Neural cell (in vitro differentiated cells): ENCODE data around the gene SNRNP70. TPM values are rescaled to one million over a fixed set of nuclear protein-coding genes. Genes with fewer than 3 reads are reported as not detected.

Source experiments
- H2AFZ ChIP-seq: fragments of 200-600, 300-800 bp; sonication (generic), shearing (Covaris generic); 2 replicates; pipeline ENCODE4 v1.6.0; 2014; ENCODE audit warnings: low read depth, mild to moderate bottlenecking, antibody characterized with exemption, low read length, moderate library complexity
- H3F3A ChIP-seq: fragments of 200-600 bp; shearing (Covaris generic); 2 replicates; pipeline ENCODE4 v1.6.1; 2016; ENCODE audit warnings: mild to moderate bottlenecking, moderate library complexity, mixed read lengths, antibody characterized with exemption, low read length; ENCODE audit not compliant: insufficient read depth, poor library complexity, severe bottlenecking
- H3K27ac ChIP-seq: fragments of 200-600, 300-800 bp; sonication (generic), shearing (Covaris generic); 2 replicates; pipeline ENCODE4 v1.5.1; 2014; ENCODE audit warnings: mild to moderate bottlenecking, low read length, moderate library complexity
- H3K27me3 ChIP-seq: fragments of 300-800, 200-600 bp; sonication (generic), shearing (Covaris generic); 2 replicates; pipeline ENCODE4 v1.6.0; 2014; ENCODE audit warnings: mild to moderate bottlenecking, low read depth, low read length, moderate library complexity; ENCODE audit not compliant: insufficient read depth
- H3K36me3 ChIP-seq: fragments of 300-800, 200-600 bp; sonication (generic), shearing (Covaris generic); 2 replicates; pipeline ENCODE4 v1.5.1; 2014; ENCODE audit warnings: mild to moderate bottlenecking, antibody characterized with exemption, low read length, moderate library complexity; ENCODE audit not compliant: insufficient read depth
- H3K4me2 ChIP-seq: fragments of 300-800, 200-600 bp; sonication (generic), shearing (Covaris generic); 2 replicates; pipeline ENCODE4 v1.6.0; 2014; ENCODE audit warnings: mild to moderate bottlenecking, low read length
- H3K4me3 ChIP-seq: fragments of 300-800, 200-600 bp; sonication (generic), shearing (Covaris generic); 2 replicates; pipeline ENCODE4 v1.5.1; 2014; ENCODE audit warnings: mild to moderate bottlenecking, low read length, moderate library complexity
- H3K79me2 ChIP-seq: fragments of 200-600 bp; shearing (Covaris generic); replicated peaks from 2 replicates; pipeline ENCODE4 v1.6.0; 2014; ENCODE audit warnings: mild to moderate bottlenecking, low read length, moderate library complexity; ENCODE audit not compliant: insufficient read depth
- H3K9ac ChIP-seq: fragments of 300-800, 200-600 bp; sonication (generic), shearing (Covaris generic); 2 replicates; pipeline ENCODE4 v1.6.1; 2016; ENCODE audit warnings: mild to moderate bottlenecking, low read length, mixed read lengths
- H3K9me2 ChIP-seq: fragments of 200-600 bp; shearing (Covaris generic); 2 replicates; pipeline ENCODE4 v1.6.1; 2016; ENCODE audit warnings: mild to moderate bottlenecking, low read length, mixed read lengths; ENCODE audit not compliant: insufficient read depth
- H3K9me3 ChIP-seq: fragments of 200-600, 300-800 bp; sonication (generic), shearing (Covaris generic); 2 replicates; pipeline ENCODE4 v1.6.1; 2016; ENCODE audit warnings: mild to moderate bottlenecking, mixed run types, low read length, moderate library complexity, mixed read lengths
- H4K20me1 ChIP-seq: fragments of 200-600 bp; shearing (Covaris generic); 2 replicates; pipeline ENCODE4 v1.6.1; 2016; ENCODE audit warnings: mild to moderate bottlenecking, mixed run types; ENCODE audit not compliant: insufficient read depth
- CTCF ChIP-seq: fragments of 450-650 bp; IDR thresholded peaks from 2 replicates; pipeline ENCODE4 v1.5.1; 2014; ENCODE audit warnings: antibody characterized with exemption, mild to moderate bottlenecking, moderate library complexity; ENCODE audit not compliant: poor library complexity, severe bottlenecking
- EP300 ChIP-seq: fragments of 450-650 bp; conservative IDR thresholded peaks from 2 replicates; pipeline ENCODE4 v1.6.1; 2014; ENCODE audit warnings: antibody characterized with exemption, mild to moderate bottlenecking, moderate library complexity; ENCODE audit not compliant: poor library complexity, severe bottlenecking
- EZH2 ChIP-seq: fragments of 200-600, 300-800 bp; shearing (Covaris generic), sonication (generic); IDR thresholded peaks from 2 replicates; pipeline ENCODE4 v1.6.1; 2014; ENCODE audit warnings: antibody characterized with exemption, low read length, borderline replicate concordance, mild to moderate bottlenecking; ENCODE audit not compliant: insufficient read depth, poor library complexity, severe bottlenecking
- MXI1 ChIP-seq: fragments of 450-650 bp; conservative IDR thresholded peaks from 2 replicates; pipeline ENCODE4 v1.6.1; 2014; ENCODE audit warnings: antibody characterized with exemption, mild to moderate bottlenecking; ENCODE audit not compliant: poor library complexity, severe bottlenecking
- POLR2AphosphoS5 ChIP-seq: IDR thresholded peaks from 2 replicates; pipeline ENCODE4 v1.6.1; 2012
- RAD21 ChIP-seq: fragments of 450-650 bp; conservative IDR thresholded peaks from 2 replicates; pipeline ENCODE4 v1.6.1; 2014; ENCODE audit warnings: antibody characterized with exemption, mild to moderate bottlenecking, moderate library complexity
- REST ChIP-seq: IDR thresholded peaks from 2 replicates; pipeline ENCODE4 v1.6.1; 2012; ENCODE audit warnings: borderline replicate concordance
- SMC3 ChIP-seq: fragments of 450-650 bp; conservative IDR thresholded peaks from 2 replicates; pipeline ENCODE4 v1.6.1; 2014; ENCODE audit warnings: antibody characterized with exemption, mild to moderate bottlenecking, moderate library complexity; ENCODE audit not compliant: poor library complexity
- TAF1 ChIP-seq: IDR thresholded peaks from 2 replicates; pipeline ENCODE4 v1.6.1; 2012; ENCODE audit warnings: low read depth
- polyA plus RNA-seq: library from polyadenylated mRNA; depleted of rRNA; stranded (reverse); fragments of >200 nt; gene quantifications from 2 replicates; pipeline ENCODE4 v1.2.3, GENCODE V29; 2014

The SNRNP70 gene
- polyA plus RNA-seq, 1 donor from 2014 or later: 721 TPM

- peaks cover 32% of the 10 kb centered on the region for H3K27me3 ChIP-seq
- no peaks in the 10 kb centered on the region for H3K9me3 ChIP-seq
These were observed 27.5 kb upstream of the SNRNP70 start, which contains the start of gene CGB7 for GRCh38 chr19:49057636-49058234. Gene CGB7 (minus strand): TSS chr19:49057749. CDS start chr19:49055375, 2,374 bp downstream.

DNA sequence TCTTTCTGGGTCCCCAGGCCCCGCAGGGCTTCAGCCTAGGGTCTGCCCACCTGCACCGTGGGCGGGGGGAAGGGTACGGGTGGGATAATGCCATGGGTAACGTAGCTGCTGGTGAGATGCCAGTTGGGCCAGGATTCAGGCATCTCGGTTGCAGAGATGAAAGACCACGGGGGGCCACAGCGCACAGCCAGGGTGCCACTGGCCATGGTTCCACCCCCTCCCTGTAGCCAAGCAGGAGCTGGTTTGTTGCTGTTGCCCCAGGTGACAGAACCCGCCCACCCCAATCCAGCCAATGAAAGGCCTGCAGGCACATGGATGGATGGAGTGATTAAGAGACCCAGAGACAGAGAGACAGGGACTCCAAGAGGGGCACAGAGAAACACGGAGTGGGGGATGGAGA is 26.7 kb upstream of the SNRNP70 start:
- Histone ChIP-seq H3K9me2 (no peaks in the 10 kb centered on the region), H3K9ac (no peak overlapping the region), H3K4me2 (no peak overlapping the region), H3K9me3 (no peaks in the 10 kb centered on the region), H3K27ac (no peak overlapping the region), H3K79me2 (no peaks in the 10 kb centered on the region), H3K36me3 (no peaks in the 10 kb centered on the region), H3K4me3 (no peak overlapping the region), H3F3A (no peaks in the 10 kb centered on the region), H4K20me1 (no peaks in the 10 kb centered on the region), H3K27me3 (peaks cover 32% of the 10 kb centered on the region), H2AFZ (no peak overlapping the region)
- no peak for TF ChIP-seq TAF1
- no peak for TF ChIP-seq POLR2AphosphoS5
- TF ChIP-seq MXI1: no peak
- TF ChIP-seq REST: no peak
- no peak for TF ChIP-seq SMC3
- no peak for TF ChIP-seq RAD21

More at GRCh38 chr19:49057636-49058234, 27.5 kb upstream of the SNRNP70 start, which contains the start of gene CGB7:
- no peak within 1 kb of the TSS for H3K27ac ChIP-seq
- H2AFZ ChIP-seq: no peak within 1 kb of the TSS
- no peak within 1 kb of the TSS for H3K9ac ChIP-seq
- H3F3A ChIP-seq: no peaks in the 10 kb centered on the region
- TF ChIP-seq POLR2AphosphoS5 (no peak), SMC3 (no peak), EZH2 (no peak), EP300 (no peak), MXI1 (no peak), CTCF (no peak), RAD21 (no peak), TAF1 (no peak), REST (no peak)
- no peaks in the 10 kb centered on the region for H3K79me2 ChIP-seq
- no peaks in the 10 kb centered on the region for H3K9me2 ChIP-seq
- H3K36me3 ChIP-seq: no peaks in the 10 kb centered on the region
- no peak within 1 kb of the TSS for H3K4me2 ChIP-seq
- peak within 1 kb of the TSS; percentile 58 for H3K4me3 ChIP-seq
- no peaks in the 10 kb centered on the region for H4K20me1 ChIP-seq
